K562 (cell line): Measurements from ENCODE around the gene JUND. TPM values are rescaled to one million over a fixed set of nuclear protein-coding genes. Genes with fewer than 3 reads are reported as not detected.

ENCODE experiments used
- ETV5 ChIP-seq: sonication (generic); formaldehyde crosslinking; IDR thresholded peaks from 2 replicates; pipeline ENCODE4 v1.4.0; 2020; ENCODE audit warnings: low read depth, mild to moderate bottlenecking, missing genetic modification reagents
- MYC ChIP-seq, 2 experiments: fragments of 250-450 bp in 1 of 2; sonication (Bioruptor Pico) in 1 of 2; IDR thresholded peaks; 2 replicates each; pipeline versions ENCODE4 v1.5.1 to v1.6.1; 2012 to 2021; ENCODE audit warnings: low read depth in 2 of 2, borderline replicate concordance in 1 of 2, improper control_type of control experiment in 1 of 2, low read length in 1 of 2, mild to moderate bottlenecking in 1 of 2, moderate library complexity in 1 of 2
- NONO ChIP-seq, 2 experiments: fragments of 200-400 bp in 1 of 2; fragments of 450-650 bp in 1 of 2; formaldehyde crosslinking in 1 of 2; IDR thresholded peaks; 2 replicates each; pipeline ENCODE4 v1.6.1; 2017; ENCODE audit warnings: low read depth in 2 of 2, mild to moderate bottlenecking in 2 of 2, moderate library complexity in 2 of 2, low read length in 1 of 2
- NR1H2 ChIP-seq: sonication (generic); formaldehyde crosslinking; IDR thresholded peaks from 2 replicates; pipeline ENCODE4 v1.4.0; 2020; ENCODE audit warnings: mild to moderate bottlenecking, missing genetic modification reagents
- PTRF ChIP-seq: fragments of 450-650 bp; IDR thresholded peaks from 2 replicates; pipeline ENCODE4 v1.6.1; 2016; ENCODE audit warnings: mild to moderate bottlenecking, missing genetic modification characterization, missing compliant biosample characterization
- RBM15 ChIP-seq: fragments of 200-400 bp; formaldehyde crosslinking; IDR thresholded peaks from 2 replicates; pipeline ENCODE4 v1.6.1; 2018; ENCODE audit warnings: mild to moderate bottlenecking, low read length, moderate library complexity; ENCODE audit not compliant: insufficient read depth
- SIRT6 ChIP-seq: IDR thresholded peaks from one replicate; pipeline ENCODE4 v1.6.1; 2012; ENCODE audit warnings: low read depth, mild to moderate bottlenecking, control low read depth, inconsistent platforms, low read length, moderate library complexity
- SRSF1 ChIP-seq: fragments of 200-400 bp; formaldehyde crosslinking; IDR thresholded peaks from 2 replicates; pipeline ENCODE4 v1.6.1; 2017; ENCODE audit warnings: mild to moderate bottlenecking, low read depth, low read length, moderate library complexity
- TAF1 ChIP-seq: IDR thresholded peaks from 2 replicates; pipeline ENCODE4 v1.6.1; 2011; ENCODE audit warnings: mild to moderate bottlenecking, low read length, moderate library complexity; ENCODE audit not compliant: insufficient read depth, control insufficient read depth, severe bottlenecking; ENCODE audit errors: extremely low read depth
- U2AF1 ChIP-seq: fragments of 200-400 bp; formaldehyde crosslinking; optimal IDR thresholded peaks from 2 replicates; pipeline ENCODE3; 2017; ENCODE audit warnings: mild to moderate bottlenecking, low read depth, low read length, moderate library complexity
- ZNF263 ChIP-seq: sonication (generic); formaldehyde crosslinking; IDR thresholded peaks from 2 replicates; pipeline ENCODE4 v1.8.0; 2022; ENCODE audit warnings: mild to moderate bottlenecking, missing genetic modification reagents, borderline replicate concordance
- ZNF324 ChIP-seq: fragments of 250-450 bp; sonication (Bioruptor Pico); IDR thresholded peaks from 2 replicates; pipeline ENCODE4 v1.4.0; 2020; ENCODE audit warnings: mild to moderate bottlenecking
- polyA plus RNA-seq, 8 experiments: library from polyadenylated mRNA; depleted of rRNA in 4 of 8; stranded (reverse) in 5 of 8; unstranded in 3 of 8; fragments of >200 nt; fragmentation: Nextera tagmentation in 2 of 8; fragmentation: Illumina TruSeq in 1 of 8; extraction: Ambion mirVana in 2 of 8; extraction: Trizol in 1 of 8; gene quantifications; 2 replicates each; pipeline versions ENCODE4 v1.2.1 to v1.2.3, GENCODE V29; 2011 to 2014; ENCODE audit warnings: inconsistent platforms in 1 of 8, missing spikeins in 1 of 8
- total RNA-seq, 7 experiments: library from RNA; depleted of rRNA in 6 of 7; stranded (reverse); fragments of >200 nt in 6 of 7; fragmentation: Illumina TruSeq in 2 of 7; extraction: Trizol in 2 of 7; gene quantifications; 2 replicates each; pipeline versions ENCODE4 v1.2.1 to v1.2.3, GENCODE V29; 2011 to 2021; ENCODE audit warnings: low replicate concordance in 1 of 7
- TF ChIP-seq, protein P1 (sequence below): fragments of 200-800 bp; sonication (Bioruptor generic); IDR thresholded peaks from 2 replicates; pipeline ENCODE4 v1.6.1; 2016; ENCODE audit warnings: missing genetic modification characterization, missing compliant biosample characterization
- TF ChIP-seq, protein P2 (sequence below): sonication (generic); formaldehyde crosslinking; IDR thresholded peaks from 2 replicates; pipeline ENCODE4 v1.4.0; 2020; ENCODE audit warnings: mild to moderate bottlenecking, missing genetic modification reagents
- TF ChIP-seq, protein P3 (sequence below): fragments of 450-650 bp; formaldehyde crosslinking; IDR thresholded peaks from 2 replicates; pipeline ENCODE4 v1.4.0; 2020; ENCODE audit warnings: mild to moderate bottlenecking, moderate library complexity

Gene JUND
- total and polyA plus RNA-seq, 9 of the 15 experiments (the other 6 are each of a cell fraction or from before 2014, with no cell fraction given) = 6.4 to 286 (median 42.3) TPM

GRCh38 chr19:18280247-18281081 lies 958 bp downstream of the JUND start (continued):
- TF ChIP-seq, protein P1, sequence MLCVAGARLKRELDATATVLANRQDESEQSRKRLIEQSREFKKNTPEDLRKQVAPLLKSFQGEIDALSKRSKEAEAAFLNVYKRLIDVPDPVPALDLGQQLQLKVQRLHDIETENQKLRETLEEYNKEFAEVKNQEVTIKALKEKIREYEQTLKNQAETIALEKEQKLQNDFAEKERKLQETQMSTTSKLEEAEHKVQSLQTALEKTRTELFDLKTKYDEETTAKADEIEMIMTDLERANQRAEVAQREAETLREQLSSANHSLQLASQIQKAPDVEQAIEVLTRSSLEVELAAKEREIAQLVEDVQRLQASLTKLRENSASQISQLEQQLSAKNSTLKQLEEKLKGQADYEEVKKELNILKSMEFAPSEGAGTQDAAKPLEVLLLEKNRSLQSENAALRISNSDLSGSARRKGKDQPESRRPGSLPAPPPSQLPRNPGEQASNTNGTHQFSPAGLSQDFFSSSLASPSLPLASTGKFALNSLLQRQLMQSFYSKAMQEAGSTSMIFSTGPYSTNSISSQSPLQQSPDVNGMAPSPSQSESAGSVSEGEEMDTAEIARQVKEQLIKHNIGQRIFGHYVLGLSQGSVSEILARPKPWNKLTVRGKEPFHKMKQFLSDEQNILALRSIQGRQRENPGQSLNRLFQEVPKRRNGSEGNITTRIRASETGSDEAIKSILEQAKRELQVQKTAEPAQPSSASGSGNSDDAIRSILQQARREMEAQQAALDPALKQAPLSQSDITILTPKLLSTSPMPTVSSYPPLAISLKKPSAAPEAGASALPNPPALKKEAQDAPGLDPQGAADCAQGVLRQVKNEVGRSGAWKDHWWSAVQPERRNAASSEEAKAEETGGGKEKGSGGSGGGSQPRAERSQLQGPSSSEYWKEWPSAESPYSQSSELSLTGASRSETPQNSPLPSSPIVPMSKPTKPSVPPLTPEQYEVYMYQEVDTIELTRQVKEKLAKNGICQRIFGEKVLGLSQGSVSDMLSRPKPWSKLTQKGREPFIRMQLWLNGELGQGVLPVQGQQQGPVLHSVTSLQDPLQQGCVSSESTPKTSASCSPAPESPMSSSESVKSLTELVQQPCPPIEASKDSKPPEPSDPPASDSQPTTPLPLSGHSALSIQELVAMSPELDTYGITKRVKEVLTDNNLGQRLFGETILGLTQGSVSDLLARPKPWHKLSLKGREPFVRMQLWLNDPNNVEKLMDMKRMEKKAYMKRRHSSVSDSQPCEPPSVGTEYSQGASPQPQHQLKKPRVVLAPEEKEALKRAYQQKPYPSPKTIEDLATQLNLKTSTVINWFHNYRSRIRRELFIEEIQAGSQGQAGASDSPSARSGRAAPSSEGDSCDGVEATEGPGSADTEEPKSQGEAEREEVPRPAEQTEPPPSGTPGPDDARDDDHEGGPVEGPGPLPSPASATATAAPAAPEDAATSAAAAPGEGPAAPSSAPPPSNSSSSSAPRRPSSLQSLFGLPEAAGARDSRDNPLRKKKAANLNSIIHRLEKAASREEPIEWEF (CRISPR knock-in tag) = no peak
- TF ChIP-seq NONO (IDR thresholded peaks at IDR 0.05; ENCODE audit: low read depth in 2 of 2, low read length in 1 of 2) (0 out of 4 replicates have a peak, but pooled peaks of 1 of the 2 experiments have one; percentile 6), ETV5 (CRISPR knock-in tag) (no peak), MYC (IDR thresholded peaks at IDR 0.05; ENCODE audit: low read depth, low read length) (no peak; the same call in none of the 2 replicates), MYC (CRISPR knock-in tag; IDR thresholded peaks at IDR 0.05; ENCODE audit: borderline replicate concordance, low read depth) (peak; percentile 29; the same call in 1 of the 2 replicates), RBM15 (no peak), TAF1 (peak; percentile 58), NR1H2 (CRISPR knock-in tag) (0 out of 2 replicates have a peak, but pooled peaks have one; percentile 10), SIRT6 (peak; percentile 93), ZNF263 (CRISPR knock-in tag) (peak; percentile 72; the same call in 1 of the 2 replicates), ZNF324 (CRISPR knock-in tag) (0 out of 2 replicates have a peak, but pooled peaks have one; percentile 17), PTRF (tag) (no peak), U2AF1 (peak; percentile 19), SRSF1 (0 out of 2 replicates have a peak, but pooled peaks have one; percentile 47)
- TF ChIP-seq, protein P2, sequence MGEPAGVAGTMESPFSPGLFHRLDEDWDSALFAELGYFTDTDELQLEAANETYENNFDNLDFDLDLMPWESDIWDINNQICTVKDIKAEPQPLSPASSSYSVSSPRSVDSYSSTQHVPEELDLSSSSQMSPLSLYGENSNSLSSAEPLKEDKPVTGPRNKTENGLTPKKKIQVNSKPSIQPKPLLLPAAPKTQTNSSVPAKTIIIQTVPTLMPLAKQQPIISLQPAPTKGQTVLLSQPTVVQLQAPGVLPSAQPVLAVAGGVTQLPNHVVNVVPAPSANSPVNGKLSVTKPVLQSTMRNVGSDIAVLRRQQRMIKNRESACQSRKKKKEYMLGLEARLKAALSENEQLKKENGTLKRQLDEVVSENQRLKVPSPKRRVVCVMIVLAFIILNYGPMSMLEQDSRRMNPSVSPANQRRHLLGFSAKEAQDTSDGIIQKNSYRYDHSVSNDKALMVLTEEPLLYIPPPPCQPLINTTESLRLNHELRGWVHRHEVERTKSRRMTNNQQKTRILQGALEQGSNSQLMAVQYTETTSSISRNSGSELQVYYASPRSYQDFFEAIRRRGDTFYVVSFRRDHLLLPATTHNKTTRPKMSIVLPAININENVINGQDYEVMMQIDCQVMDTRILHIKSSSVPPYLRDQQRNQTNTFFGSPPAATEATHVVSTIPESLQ (CRISPR knock-in tag) = 0 out of 2 replicates have a peak, but pooled peaks have one; percentile 18
- TF ChIP-seq, protein P3, sequence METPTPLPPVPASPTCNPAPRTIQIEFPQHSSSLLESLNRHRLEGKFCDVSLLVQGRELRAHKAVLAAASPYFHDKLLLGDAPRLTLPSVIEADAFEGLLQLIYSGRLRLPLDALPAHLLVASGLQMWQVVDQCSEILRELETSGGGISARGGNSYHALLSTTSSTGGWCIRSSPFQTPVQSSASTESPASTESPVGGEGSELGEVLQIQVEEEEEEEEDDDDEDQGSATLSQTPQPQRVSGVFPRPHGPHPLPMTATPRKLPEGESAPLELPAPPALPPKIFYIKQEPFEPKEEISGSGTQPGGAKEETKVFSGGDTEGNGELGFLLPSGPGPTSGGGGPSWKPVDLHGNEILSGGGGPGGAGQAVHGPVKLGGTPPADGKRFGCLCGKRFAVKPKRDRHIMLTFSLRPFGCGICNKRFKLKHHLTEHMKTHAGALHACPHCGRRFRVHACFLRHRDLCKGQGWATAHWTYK = 0 out of 2 replicates have a peak, but pooled peaks have one; percentile 21
